AG10803 (cell line): ENCODE measurements around the gene MYL7.

Source experiments
- DNase-seq: peaks from one replicate; pipeline ENCODE4 v3.0.0; 2010; ENCODE audit warnings: low read depth
- H3K4me3 ChIP-seq: 2 replicates; pipeline ENCODE4 v1.5.1; 2011; ENCODE audit warnings: mild to moderate bottlenecking, low read length, control low read depth
- TF ChIP-seq, protein P1 (sequence below): conservative IDR thresholded peaks from 2 replicates; pipeline ENCODE4 v1.5.1; 2011; ENCODE audit warnings: mild to moderate bottlenecking, low read length, control low read depth, inconsistent platforms

The MYL7 gene

GRCh38 chr7:44163591-44163990 lies 22.5 kb upstream of the MYL7 start:
- TF ChIP-seq, protein P1, sequence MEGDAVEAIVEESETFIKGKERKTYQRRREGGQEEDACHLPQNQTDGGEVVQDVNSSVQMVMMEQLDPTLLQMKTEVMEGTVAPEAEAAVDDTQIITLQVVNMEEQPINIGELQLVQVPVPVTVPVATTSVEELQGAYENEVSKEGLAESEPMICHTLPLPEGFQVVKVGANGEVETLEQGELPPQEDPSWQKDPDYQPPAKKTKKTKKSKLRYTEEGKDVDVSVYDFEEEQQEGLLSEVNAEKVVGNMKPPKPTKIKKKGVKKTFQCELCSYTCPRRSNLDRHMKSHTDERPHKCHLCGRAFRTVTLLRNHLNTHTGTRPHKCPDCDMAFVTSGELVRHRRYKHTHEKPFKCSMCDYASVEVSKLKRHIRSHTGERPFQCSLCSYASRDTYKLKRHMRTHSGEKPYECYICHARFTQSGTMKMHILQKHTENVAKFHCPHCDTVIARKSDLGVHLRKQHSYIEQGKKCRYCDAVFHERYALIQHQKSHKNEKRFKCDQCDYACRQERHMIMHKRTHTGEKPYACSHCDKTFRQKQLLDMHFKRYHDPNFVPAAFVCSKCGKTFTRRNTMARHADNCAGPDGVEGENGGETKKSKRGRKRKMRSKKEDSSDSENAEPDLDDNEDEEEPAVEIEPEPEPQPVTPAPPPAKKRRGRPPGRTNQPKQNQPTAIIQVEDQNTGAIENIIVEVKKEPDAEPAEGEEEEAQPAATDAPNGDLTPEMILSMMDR, result no peak
- peak; percentile 96 for DNase-seq

DNA sequence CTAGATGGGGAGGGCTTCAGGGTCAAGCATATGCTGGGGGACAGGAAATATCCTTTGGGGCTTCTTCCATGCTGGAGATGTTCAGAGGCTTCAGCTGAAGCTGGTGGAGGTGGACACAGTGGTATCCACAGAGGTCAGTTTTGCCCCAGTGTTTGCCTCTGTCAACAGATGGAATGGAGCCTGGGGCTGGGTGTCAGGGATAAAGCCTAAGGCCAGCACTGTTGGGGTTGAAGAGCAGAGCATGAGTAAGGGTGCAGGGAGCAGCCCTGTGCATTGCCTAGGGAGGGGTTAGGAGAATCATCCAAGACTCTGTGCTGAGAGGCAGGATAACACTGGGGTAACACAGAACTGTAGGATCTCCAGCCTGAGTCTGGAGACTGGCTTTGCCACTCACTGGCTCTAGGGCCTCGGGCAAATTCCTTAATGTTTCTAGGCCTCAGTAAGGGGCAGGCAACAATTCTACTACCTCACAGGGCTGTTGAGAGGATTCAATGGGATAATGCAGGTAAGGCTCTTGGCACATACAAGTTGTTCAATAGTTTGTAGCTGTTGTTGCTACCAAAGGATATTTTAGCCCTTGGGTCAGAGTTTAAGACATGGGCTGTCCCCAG lies 21.8 kb upstream of the MYL7 start:
- no peak for DNase-seq
- TF ChIP-seq, protein P1, result no peak
- no peak overlapping the region for H3K4me3 ChIP-seq

More at GRCh38 chr7:44163591-44163990, 22.5 kb upstream of the MYL7 start:
- H3K4me3 ChIP-seq, result no peak overlapping the region

DNA sequence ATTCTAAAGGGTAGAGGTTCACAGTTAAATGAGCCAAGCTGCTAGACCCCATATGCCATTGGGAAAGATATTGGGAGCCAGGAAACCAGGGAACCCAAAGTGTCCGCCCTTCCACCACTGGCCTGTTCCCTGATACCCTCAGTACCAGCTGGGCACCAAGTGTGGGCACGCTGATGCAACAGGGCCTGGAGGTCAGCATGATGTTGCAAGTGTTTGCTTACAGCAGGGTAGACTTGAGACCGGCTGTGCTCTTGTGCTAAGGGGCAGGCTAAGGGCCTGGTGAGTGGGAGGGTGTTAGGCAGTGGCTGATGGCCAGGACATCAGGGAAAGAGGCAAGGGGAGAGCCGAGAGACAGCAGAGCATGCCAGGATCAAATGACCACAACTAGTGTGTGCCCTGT lies 21.0 kb upstream of the MYL7 start:
- H3K4me3 ChIP-seq, result no peak overlapping the region
- TF ChIP-seq, protein P1, result no peak
- DNase-seq, result no peak

DNA sequence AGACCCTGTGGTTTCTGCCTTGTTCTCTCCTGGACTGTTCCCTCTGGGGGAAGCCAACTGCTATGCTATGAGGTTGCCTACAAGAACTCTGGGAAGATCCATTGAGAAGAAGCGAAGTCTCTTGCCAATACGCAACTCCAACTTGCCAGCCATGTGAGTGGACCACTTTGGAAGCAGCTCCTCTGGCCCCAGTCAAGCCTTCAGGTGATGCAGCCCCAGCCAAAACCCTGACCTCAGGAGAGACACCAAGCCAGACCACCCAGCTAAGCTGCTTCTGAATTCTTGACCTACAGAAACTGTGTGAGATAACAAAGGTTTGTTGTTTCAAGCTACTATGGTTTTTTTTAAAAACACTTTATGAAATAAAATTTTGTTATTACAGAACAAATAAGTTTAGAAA lies 20.2 kb upstream of the MYL7 start:
- no peak for DNase-seq
- TF ChIP-seq, protein P1, result no peak
- no peak overlapping the region for H3K4me3 ChIP-seq

DNA sequence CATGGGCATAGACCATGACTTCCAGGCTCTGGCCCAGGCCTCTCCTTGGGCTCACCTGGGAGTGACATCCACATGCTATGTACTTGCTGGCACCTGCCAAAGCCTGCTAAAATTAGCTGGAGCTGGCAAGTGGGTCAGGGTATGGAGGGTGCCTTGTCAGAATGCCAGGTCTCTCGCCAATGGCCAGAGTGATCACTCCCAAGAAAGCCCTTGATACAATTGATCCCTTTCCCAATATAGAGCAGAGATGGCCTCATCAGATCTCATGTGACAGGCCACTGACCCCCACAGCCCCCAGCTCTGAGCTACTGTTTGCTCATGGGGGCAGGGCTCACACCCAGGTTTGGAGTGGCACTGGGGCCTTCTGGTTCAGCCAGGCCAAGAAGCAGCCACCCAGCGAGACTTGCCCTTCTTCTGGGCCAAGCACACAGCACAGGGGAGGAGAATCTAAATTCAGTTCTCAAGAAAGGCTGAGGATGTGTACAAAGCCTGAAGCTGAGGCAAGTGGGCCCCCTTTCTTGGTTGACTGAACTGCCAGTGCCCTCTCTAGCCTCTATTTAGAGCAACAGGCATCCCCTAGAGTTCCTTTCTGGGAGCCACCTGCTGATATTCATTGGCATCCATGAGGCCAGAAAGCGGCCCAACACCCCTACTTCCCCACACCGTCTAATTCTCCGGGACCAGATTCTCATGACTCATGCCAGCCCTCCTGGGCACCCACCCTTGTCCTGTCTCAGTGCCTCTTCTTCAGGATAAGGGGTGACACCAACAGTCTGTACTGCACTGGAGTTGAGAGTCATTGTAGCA lies 18.9 kb upstream of the MYL7 start:
- no peak overlapping the region for H3K4me3 ChIP-seq
- no peak for DNase-seq
- TF ChIP-seq, protein P1, result no peak

DNA sequence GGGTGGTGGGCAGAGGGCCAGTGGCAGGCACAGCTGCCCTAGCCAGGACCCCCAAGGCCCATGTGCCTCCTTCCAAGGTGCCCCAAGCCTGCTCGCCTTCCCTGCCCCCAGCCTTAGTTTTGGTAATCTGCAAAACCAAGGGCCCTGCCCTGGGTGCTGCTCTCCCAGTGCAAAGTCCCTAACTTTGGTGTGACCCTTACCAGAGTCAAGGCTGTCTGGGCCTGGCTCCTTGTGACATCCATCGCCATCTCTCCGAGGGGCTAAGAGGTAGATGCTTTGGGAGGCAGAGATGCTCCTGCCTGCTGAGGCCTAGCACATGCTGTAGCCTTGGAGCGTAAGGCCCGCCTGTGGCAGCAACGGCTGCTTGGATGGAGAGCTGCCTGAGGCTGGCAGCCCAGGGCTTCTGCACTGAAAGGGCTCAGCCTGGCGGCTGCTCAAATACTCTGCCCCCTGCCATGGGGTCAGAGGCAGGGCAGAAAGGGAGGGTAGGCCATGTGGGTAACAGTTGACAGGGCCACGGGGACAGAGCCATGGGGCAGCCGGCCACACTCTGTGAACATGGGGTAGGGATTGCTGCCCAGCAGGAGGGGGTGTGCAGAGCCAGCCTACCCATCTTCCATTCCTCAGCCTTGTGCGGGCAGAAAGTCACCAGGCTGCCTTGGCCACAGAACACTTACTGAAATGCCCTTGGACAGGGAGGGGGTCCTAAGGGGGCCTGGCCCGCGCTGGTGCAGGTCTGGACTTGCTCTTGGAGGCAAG lies 17.9 kb upstream of the MYL7 start:
- H3K4me3 ChIP-seq, result no peak overlapping the region
- TF ChIP-seq, protein P1, result no peak
- DNase-seq, result no peak
